ENCODE measurements around the gene TBC1D20. TPM values are rescaled to one million over a fixed set of nuclear protein-coding genes. Genes with fewer than 3 reads are reported as not detected.

The TBC1D20 gene
- total RNA-seq, 1 donor from 2014 or later, result 40.7 TPM

DNA sequence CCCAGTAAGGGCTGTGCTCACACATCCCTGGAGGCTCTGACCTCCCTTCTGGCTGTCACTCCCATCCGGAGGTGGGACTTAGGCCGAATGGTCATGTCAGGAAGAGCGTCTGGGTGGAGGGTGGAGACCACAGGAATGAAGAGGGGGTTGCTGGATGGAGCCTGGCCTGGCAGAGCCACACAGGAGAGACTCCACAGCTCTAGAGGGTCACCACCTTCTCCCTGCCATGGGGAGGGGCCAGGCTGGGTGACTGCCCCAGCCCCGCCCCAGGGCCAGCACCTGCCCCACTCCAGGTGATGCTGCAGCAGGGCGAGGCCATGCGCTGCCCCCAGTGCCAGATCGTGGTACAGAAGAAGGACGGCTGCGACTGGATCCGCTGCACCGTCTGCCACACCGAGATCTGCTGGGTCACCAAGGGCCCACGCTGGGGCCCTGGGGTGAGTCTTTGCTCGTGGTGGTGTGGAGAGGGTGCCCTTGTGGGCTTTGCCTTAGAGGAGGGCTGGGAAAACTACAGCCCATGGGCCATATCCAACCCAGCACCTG lies 33.6 kb downstream of the TBC1D20 start:
- H3K4me3 ChIP-seq (ENCODE audit: low read depth, low read length), result no peak overlapping the region
- no peaks in the 10 kb centered on the region for H3K27me3 ChIP-seq (ENCODE audit: control insufficient read depth, insufficient read depth, low read length)
- TF ChIP-seq, protein P1, sequence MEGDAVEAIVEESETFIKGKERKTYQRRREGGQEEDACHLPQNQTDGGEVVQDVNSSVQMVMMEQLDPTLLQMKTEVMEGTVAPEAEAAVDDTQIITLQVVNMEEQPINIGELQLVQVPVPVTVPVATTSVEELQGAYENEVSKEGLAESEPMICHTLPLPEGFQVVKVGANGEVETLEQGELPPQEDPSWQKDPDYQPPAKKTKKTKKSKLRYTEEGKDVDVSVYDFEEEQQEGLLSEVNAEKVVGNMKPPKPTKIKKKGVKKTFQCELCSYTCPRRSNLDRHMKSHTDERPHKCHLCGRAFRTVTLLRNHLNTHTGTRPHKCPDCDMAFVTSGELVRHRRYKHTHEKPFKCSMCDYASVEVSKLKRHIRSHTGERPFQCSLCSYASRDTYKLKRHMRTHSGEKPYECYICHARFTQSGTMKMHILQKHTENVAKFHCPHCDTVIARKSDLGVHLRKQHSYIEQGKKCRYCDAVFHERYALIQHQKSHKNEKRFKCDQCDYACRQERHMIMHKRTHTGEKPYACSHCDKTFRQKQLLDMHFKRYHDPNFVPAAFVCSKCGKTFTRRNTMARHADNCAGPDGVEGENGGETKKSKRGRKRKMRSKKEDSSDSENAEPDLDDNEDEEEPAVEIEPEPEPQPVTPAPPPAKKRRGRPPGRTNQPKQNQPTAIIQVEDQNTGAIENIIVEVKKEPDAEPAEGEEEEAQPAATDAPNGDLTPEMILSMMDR (IDR thresholded peaks at IDR 0.05; ENCODE audit: insufficient read depth, low read length, poor library complexity, severe bottlenecking), result no peak
- no peak for DNase-seq (ENCODE audit: low read depth)
- peaks cover 5% of the 10 kb centered on the region for H3K36me3 ChIP-seq (ENCODE audit: control insufficient read depth, insufficient read depth, low read length)

DNA sequence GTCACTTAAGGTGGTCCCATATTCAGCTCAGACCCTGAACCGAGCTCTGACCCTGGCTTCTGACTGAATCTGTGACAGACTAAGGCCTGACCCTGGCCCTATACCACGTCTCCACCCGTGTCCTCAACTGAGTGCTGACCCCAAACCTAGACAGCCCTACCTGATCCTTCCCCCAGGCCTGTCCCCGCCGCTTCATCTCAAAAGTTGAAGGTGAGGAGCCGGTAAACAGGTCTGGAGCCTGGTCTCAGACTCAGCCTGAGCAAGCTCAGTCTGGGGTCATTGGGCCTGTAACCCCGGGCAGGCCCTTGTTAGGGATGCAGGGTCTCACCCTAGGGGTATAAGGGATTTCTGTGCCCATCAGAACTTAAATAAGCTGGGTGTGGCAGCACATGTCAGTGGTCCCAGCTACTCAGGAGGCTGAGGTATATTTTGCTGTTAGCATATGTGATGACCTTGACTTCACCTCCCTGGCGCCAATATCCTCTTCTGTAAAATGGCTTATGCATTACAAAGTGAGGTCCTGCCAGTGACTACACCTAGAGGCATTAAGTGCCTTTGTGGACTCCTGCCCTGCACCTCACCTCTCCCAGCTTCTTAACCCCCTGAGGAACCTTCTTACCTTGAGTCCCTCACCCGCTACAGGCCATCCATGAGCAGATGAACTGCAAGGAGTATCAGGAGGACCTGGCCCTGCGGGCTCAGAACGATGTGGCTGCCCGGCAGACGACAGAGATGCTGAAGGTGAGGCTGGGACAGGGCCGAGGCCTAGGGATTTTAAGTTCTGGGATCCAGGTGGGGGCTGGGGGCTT lies 34.3 kb downstream of the TBC1D20 start:
- TF ChIP-seq, protein P1 (IDR thresholded peaks at IDR 0.05; ENCODE audit: insufficient read depth, low read length, poor library complexity, severe bottlenecking), result no peak
- Histone ChIP-seq H3K27me3 (ENCODE audit: control insufficient read depth, insufficient read depth, low read length) (no peaks in the 10 kb centered on the region), H3K36me3 (ENCODE audit: control insufficient read depth, insufficient read depth, low read length) (peaks cover 5% of the 10 kb centered on the region), H3K4me3 (ENCODE audit: low read depth, low read length) (no peak overlapping the region)
- DNase-seq (ENCODE audit: low read depth), result no peak

DNA sequence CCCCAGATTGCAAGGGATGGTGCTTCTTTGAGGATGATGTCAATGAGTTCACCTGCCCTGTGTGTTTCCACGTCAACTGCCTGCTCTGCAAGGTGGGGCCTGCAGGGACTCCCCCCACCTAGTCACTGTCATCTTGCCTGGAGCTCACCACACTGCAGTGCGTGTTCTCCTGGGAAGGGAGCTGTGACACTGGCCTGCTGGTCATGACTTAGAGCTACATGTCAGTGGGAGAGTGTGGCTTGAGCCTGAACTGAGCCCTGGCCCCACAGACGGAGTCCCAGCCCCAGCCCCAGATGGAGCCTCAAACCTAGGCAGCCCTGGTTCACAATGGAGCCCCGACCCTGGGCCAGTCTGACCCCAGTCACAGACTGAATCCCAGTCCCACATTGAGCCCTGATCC lies 34.9 kb downstream of the TBC1D20 start:
- H3K4me3 ChIP-seq (ENCODE audit: low read depth, low read length), result no peak overlapping the region
- TF ChIP-seq, protein P1 (IDR thresholded peaks at IDR 0.05; ENCODE audit: insufficient read depth, low read length, poor library complexity, severe bottlenecking), result no peak
- peaks cover 5% of the 10 kb centered on the region for H3K36me3 ChIP-seq (ENCODE audit: control insufficient read depth, insufficient read depth, low read length)
- DNase-seq (ENCODE audit: low read depth), result no peak
- no peaks in the 10 kb centered on the region for H3K27me3 ChIP-seq (ENCODE audit: control insufficient read depth, insufficient read depth, low read length)

DNA sequence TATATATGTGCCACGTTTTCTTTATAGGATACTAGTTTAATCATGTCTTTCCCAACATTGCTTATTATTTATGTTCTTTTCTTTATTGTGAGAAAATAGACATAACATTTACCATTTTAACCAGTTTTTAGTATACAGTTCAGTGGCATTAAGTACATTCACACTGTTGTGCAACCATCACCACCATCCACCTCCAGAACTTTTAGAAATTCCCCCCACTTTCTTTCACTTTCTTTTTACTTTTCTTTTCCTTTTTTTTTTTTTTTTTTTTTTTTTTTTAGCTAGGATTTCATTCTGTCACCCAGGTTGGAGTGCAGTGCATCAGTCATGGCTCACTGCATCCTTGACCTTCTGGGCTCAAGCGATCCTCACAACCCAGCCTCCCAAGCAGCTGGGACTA lies 35.8 kb downstream of the TBC1D20 start:
- no peak for DNase-seq (ENCODE audit: low read depth)
- no peaks in the 10 kb centered on the region for H3K27me3 ChIP-seq (ENCODE audit: control insufficient read depth, insufficient read depth, low read length)
- peaks cover 5% of the 10 kb centered on the region for H3K36me3 ChIP-seq (ENCODE audit: control insufficient read depth, insufficient read depth, low read length)
- no peak overlapping the region for H3K4me3 ChIP-seq (ENCODE audit: low read depth, low read length)
- TF ChIP-seq, protein P1 (IDR thresholded peaks at IDR 0.05; ENCODE audit: insufficient read depth, low read length, poor library complexity, severe bottlenecking), result no peak

DNA sequence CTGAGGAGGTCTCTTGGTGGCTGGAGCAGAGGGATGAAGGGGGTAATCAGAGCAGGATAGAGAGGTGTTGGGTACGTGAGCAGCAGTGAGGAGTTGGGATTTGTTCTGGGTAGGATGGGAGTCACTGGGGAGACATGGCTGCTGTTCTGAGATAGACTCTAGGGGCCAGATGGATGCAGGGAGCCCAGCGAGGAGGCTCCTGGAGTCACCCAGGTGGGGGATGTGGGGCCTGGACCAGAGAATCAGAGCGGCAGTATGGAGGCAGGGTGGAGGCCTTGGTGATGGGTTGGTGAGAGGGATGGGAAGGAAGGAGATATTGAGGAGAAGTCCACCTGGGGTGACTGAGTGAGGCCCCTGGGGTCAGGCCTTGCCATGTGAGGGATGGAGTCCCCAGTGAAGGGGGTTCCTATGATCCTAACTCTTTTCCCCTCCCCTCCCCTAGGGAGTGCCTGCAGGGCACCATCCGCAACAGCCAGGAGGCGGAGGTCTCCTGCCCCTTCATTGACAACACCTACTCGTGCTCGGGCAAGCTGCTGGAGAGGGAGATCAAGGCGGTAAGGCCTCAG lies 40.6 kb downstream of the TBC1D20 start:
- Histone ChIP-seq H3K36me3 (ENCODE audit: control insufficient read depth, insufficient read depth, low read length) (peaks cover 7% of the 10 kb centered on the region), H3K27me3 (ENCODE audit: control insufficient read depth, insufficient read depth, low read length) (no peaks in the 10 kb centered on the region), H3K4me3 (ENCODE audit: low read depth, low read length) (no peak overlapping the region)
- no peak for DNase-seq (ENCODE audit: low read depth)
- TF ChIP-seq, protein P1 (IDR thresholded peaks at IDR 0.05; ENCODE audit: insufficient read depth, low read length, poor library complexity, severe bottlenecking), result no peak

Data from kidney epithelial cell (primary cell).